SK-MEL-5 (cell line): ENCODE results near the gene CCND2. TPM values are rescaled to one million over a fixed set of nuclear protein-coding genes. Genes with fewer than 3 reads are reported as not detected.

Source experiments
- DNase-seq: peaks from one replicate; pipeline ENCODE4 v3.0.0-alpha.2; 2016; ENCODE audit warnings: low read depth, low spot score
- in situ Hi-C: cut with HindIII; loops from 2 replicates; pipeline ENCODE4 v1.10.0; 2016; ENCODE audit warnings: low sequenced_read_pairs, high pct_unique_total_duplicates, low pct_unique_long_range_greater_than_20kb
- total RNA-seq: library from RNA; depleted of rRNA; stranded (reverse); fragments of >200 nt; shearing (Covaris generic); gene quantifications from 2 replicates; pipeline ENCODE4 v1.2.3, GENCODE V29; 2014

Gene CCND2
- total RNA-seq, 1 experiment from 2014 or later, result 1.2 TPM

GRCh38 chr12:4251216-4251891 lies 22.2 kb upstream of the CCND2 start:
- in situ Hi-C loops, result no loop called here
- no peak for DNase-seq

- no peak for DNase-seq
- in situ Hi-C loops, result no loop called here
Measured at GRCh38 chr12:4251967-4252366, 21.6 kb upstream of the CCND2 start.

GRCh38 chr12:4252601-4253000 lies 21.0 kb upstream of the CCND2 start:
- no peak for DNase-seq
- in situ Hi-C loops, result no loop called here

- in situ Hi-C loops, result no loop called here
- DNase-seq, result no peak
Measured at GRCh38 chr12:4256043-4256826, 17.3 kb upstream of the CCND2 start.

GRCh38 chr12:4257442-4257841 lies 16.1 kb upstream of the CCND2 start:
- in situ Hi-C loops, result no loop called here
- DNase-seq, result no peak

GRCh38 chr12:4259099-4259498 lies 14.5 kb upstream of the CCND2 start:
- no peak for DNase-seq
- in situ Hi-C loops, result no loop called here

GRCh38 chr12:4261655-4262054 lies 11.9 kb upstream of the CCND2 start:
- DNase-seq, result no peak
- in situ Hi-C loops, result no loop called here

GRCh38 chr12:4265280-4265679 lies 8.3 kb upstream of the CCND2 start:
- in situ Hi-C loops, result no loop called here
- DNase-seq, result no peak

- in situ Hi-C loops, result no loop called here
- DNase-seq, result no peak
Measured at GRCh38 chr12:4266990-4267389, 6.6 kb upstream of the CCND2 start.

- in situ Hi-C loops, result no loop called here
- no peak for DNase-seq
Measured at GRCh38 chr12:4267704-4268328, 5.7 kb upstream of the CCND2 start.

- in situ Hi-C loops, result no loop called here
Measured at GRCh38 chr12:4268329-4269181, 5.0 kb upstream of the CCND2 start.

GRCh38 chr12:4269279-4269991 lies 4.1 kb upstream of the CCND2 start:
- DNase-seq, result no peak
- in situ Hi-C loops, result no loop called here

More at GRCh38 chr12:4268329-4269181, 5.0 kb upstream of the CCND2 start:
- no peak for DNase-seq

- DNase-seq, result no peak
- in situ Hi-C loops, result no loop called here
Measured at GRCh38 chr12:4270016-4270830, 3.3 kb upstream of the CCND2 start.

GRCh38 chr12:4270831-4271716 lies 2.5 kb upstream of the CCND2 start:
- DNase-seq, result no peak
- in situ Hi-C loops, result no loop called here

- in situ Hi-C loops, result no loop called here
- peak; percentile 56 for DNase-seq
Measured at GRCh38 chr12:4271717-4272423, 1.7 kb upstream of the CCND2 start.
